Large intestine (tissue), 3 donors: ENCODE results near the gene ESPNL. TPM values are rescaled to one million over a fixed set of nuclear protein-coding genes. Genes with fewer than 3 reads are reported as not detected.
"Not testable (repeated sequence)": the region's sequence is repeated elsewhere in the genome, so short reads cannot be mapped to it uniquely, and the experiment has no call there.

ENCODE experiments used
- DNase-seq, 2 donors: peaks; one replicate each; pipeline versions ENCODE4 v3.0.0 to v3.0.0-alpha.2; 2013
- H3K27ac ChIP-seq: one replicate; pipeline ENCODE4 v1.5.1; 2013; ENCODE audit warnings: low read length
- H3K27me3 ChIP-seq: 2 replicates; pipeline ENCODE4 v1.6.1; 2013; ENCODE audit warnings: low read length; ENCODE audit not compliant: control insufficient read depth, insufficient read depth
- H3K36me3 ChIP-seq: 2 replicates; pipeline ENCODE4 v1.6.1; 2013; ENCODE audit warnings: low read length; ENCODE audit not compliant: control insufficient read depth, insufficient read depth
- H3K4me1 ChIP-seq: one replicate; pipeline ENCODE4 v1.6.1; 2013; ENCODE audit warnings: low read length; ENCODE audit not compliant: control insufficient read depth, insufficient read depth
- H3K4me3 ChIP-seq: one replicate; pipeline ENCODE4 v1.5.1; 2013; ENCODE audit warnings: low read length
- H3K9me3 ChIP-seq: one replicate; pipeline ENCODE4 v1.6.1; 2013; ENCODE audit warnings: mild to moderate bottlenecking, low read depth, low read length, moderate library complexity; ENCODE audit not compliant: control insufficient read depth
- WGBS: methylation state at CpG from one replicate; pipeline ENCODE4 v1.1.5; 2013; ENCODE audit warnings: low lambda C conversion rate; ENCODE audit not compliant: insufficient coverage; 5-methylcytosine and 5-hydroxymethylcytosine counted together
- polyA plus RNA-seq: library from polyadenylated mRNA; unstranded; fragments of 120-200 nt; gene quantifications from one replicate; pipeline ENCODE4 v1.2.1, GENCODE V29; 2013

ESPNL gene
- polyA plus RNA-seq, 1 donor, result 1.5 TPM

- no peaks in the 10 kb centered on the region for H3K36me3 ChIP-seq
- no peak for DNase-seq
- H3K4me3 ChIP-seq, result no peak overlapping the region
- H3K27ac ChIP-seq, result no peak overlapping the region
- H3K4me1 ChIP-seq, result peaks cover 5% of the 10 kb centered on the region
- no peaks in the 10 kb centered on the region for H3K9me3 ChIP-seq
- no peaks in the 10 kb centered on the region for H3K27me3 ChIP-seq
- WGBS, result no CpG with 5 or more reads among the region's 28 CpGs
Measured at GRCh38 chr2:238105506-238106338, 5.6 kb downstream of the ESPNL start.

GRCh38 chr2:238106339-238106697 is 6.2 kb downstream of the ESPNL start:
- DNase-seq, result no peak

GRCh38 chr2:238106698-238107524 is 6.8 kb downstream of the ESPNL start:
- peaks cover 5% of the 10 kb centered on the region for H3K4me1 ChIP-seq
- peak in 1 of 2 donors; percentile 16 for DNase-seq
- H3K4me3 ChIP-seq, result no peak overlapping the region
- no CpG with 5 or more reads among the region's 28 CpGs for WGBS
- no peaks in the 10 kb centered on the region for H3K27me3 ChIP-seq
- no peaks in the 10 kb centered on the region for H3K9me3 ChIP-seq
- H3K27ac ChIP-seq, result no peak overlapping the region
- H3K36me3 ChIP-seq, result no peaks in the 10 kb centered on the region

More at GRCh38 chr2:238106339-238106697, 6.2 kb downstream of the ESPNL start:
- peaks cover 5% of the 10 kb centered on the region for H3K4me1 ChIP-seq
- H3K27me3 ChIP-seq, result no peaks in the 10 kb centered on the region
- no peak overlapping the region for H3K27ac ChIP-seq
- no CpG with 5 or more reads among the region's 13 CpGs for WGBS
- no peaks in the 10 kb centered on the region for H3K36me3 ChIP-seq
- H3K4me3 ChIP-seq, result no peak overlapping the region
- no peaks in the 10 kb centered on the region for H3K9me3 ChIP-seq

DNA sequence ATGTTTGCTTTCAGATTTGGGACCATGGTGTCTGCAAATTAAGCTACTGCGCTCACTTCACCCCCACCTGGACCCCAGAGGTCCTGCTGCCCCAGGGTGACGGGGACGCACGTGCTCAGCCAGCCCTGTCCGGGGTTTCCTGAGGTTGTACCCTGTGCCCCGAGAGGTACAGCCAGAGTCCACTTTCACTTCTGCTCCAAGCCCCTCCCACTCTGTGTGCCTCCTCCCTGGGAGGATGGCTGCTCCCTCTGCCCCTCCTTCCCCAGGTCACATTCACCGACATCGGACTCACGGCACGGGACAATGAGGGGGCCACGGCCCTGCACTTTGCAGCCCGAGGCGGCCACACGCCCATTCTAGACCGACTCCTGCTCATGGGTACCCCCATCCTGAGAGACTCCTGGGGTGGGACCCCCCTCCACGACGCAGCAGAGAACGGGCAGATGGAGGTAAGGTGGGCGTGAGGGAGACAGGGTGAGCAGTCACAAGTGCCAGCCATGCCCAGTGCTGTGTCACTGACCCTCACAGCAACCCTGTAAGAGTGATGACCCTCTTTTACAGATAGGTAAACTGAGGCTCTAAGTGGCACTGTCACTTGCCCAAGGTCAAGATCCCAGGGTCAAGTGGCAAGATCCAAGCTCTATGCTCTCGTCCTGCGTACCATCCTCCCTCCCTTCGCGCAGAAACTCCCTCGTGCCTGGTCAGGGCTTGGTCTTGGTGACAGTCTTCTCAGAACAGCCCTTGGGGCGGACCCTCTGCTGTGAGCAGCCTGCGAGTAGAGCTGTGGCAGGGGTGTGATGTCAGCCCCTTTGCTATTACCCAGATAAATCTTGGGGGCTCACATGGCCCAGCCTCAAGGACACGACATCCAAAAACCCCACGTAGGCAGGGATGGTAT is 7.6 kb downstream of the ESPNL start:
- peaks cover 2% of the 10 kb centered on the region for H3K9me3 ChIP-seq
- no peaks in the 10 kb centered on the region for H3K27me3 ChIP-seq
- peak in 1 of 2 donors; percentile 67 for DNase-seq
- H3K36me3 ChIP-seq, result no peaks in the 10 kb centered on the region
- no peak overlapping the region for H3K27ac ChIP-seq
- no CpG with 5 or more reads among the region's 28 CpGs for WGBS
- H3K4me1 ChIP-seq, result peaks cover 5% of the 10 kb centered on the region
- no peak overlapping the region for H3K4me3 ChIP-seq

DNA sequence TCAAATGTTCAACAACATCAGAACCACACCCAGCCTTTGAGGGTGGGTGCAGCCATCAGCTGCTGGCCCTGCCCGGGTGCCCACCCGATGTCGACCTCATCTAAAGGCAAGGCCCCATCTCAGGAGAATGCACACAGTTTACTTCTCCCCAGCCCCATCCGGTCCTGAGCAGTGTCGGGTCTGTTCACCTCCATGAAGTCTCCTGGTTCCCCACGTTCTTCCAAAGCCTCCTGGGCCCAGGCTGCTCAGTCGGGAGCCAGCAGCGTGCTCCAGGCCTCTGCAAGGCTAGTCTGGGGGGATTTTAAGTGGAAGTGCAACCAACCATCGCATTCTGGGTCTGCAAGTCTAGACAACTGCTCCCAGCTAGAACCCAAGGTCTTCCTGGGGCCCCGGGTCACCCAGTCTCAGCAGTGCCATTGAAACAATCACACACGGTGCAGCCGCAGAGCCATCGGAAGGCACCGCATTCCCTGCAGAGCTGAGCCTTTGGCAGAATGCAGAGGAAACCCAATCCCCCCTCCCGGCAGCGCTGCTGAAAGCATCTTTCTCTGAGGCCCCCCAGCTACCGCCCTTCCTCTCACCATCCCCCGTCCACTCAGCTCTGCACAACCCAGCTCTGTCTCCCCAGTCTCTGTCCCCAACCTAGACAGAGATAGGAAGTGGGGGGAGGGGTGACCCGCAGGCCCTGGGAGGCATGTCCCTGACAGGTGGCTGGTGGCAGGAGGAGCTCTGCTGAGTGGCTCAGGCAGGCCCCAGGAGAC is 8.5 kb downstream of the ESPNL start:
- no peak overlapping the region for H3K27ac ChIP-seq
- peaks cover 5% of the 10 kb centered on the region for H3K4me1 ChIP-seq
- peaks cover 2% of the 10 kb centered on the region for H3K9me3 ChIP-seq
- H3K4me3 ChIP-seq, result no peak overlapping the region
- no peak for DNase-seq
- no peaks in the 10 kb centered on the region for H3K27me3 ChIP-seq
- no CpG with 5 or more reads among the region's 19 CpGs for WGBS
- H3K36me3 ChIP-seq, result no peaks in the 10 kb centered on the region

DNA sequence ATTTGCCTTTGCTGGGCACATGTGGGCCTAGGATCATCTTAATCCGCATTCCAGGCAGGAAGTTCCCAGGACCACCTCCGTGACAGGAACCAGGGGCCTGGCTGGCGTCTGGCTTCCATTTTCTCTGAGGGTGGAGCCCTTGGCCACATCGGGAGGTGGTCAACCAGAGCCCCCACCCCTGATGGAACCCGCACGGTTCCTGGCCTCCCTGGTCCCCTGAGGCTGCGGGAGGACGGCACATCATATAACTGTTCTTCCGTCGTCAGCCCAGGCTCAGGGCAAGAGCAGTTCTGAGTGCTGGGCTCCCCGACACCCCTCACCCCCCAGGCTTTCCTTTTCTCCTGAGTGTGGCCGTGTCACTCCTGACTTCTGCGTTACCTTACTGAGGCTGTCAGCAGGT is 13.5 kb downstream of the ESPNL start:
- H3K9me3 ChIP-seq, result peaks cover 2% of the 10 kb centered on the region
- no peaks in the 10 kb centered on the region for H3K27me3 ChIP-seq
- no peak for DNase-seq
- no peaks in the 10 kb centered on the region for H3K36me3 ChIP-seq
- no peak overlapping the region for H3K27ac ChIP-seq
- no CpG with 5 or more reads among the region's 13 CpGs for WGBS
- H3K4me3 ChIP-seq, result no peak overlapping the region
- no peaks in the 10 kb centered on the region for H3K4me1 ChIP-seq

DNA sequence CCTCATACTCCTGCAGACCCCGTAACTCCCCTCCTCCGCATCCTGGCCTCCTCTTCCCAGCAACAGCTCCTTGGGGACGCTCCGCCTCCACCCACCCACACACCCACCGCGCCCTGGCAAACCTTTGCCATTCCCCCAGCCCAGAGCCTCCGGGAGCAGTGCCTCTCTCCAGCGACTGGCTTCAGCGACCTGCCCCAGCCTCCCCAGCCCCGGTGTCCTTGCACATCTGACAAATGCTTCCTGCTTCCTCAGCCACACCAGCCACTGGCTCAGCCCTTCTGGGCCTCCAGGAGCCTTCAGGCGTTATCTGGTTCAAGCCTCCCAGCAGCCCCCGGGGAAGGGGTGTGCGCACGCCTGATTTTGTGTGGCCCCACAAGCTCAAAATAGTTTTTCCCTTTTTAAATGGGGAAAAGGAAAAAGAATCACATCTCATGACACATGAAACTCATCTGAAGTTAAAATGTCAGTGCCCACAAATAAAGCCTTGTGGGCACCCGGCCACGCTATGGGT is 14.2 kb downstream of the ESPNL start:
- H3K9me3 ChIP-seq, result peaks cover 2% of the 10 kb centered on the region
- no peaks in the 10 kb centered on the region for H3K36me3 ChIP-seq
- no peak for DNase-seq
- H3K27me3 ChIP-seq, result no peaks in the 10 kb centered on the region
- no peaks in the 10 kb centered on the region for H3K4me1 ChIP-seq
- no peak overlapping the region for H3K27ac ChIP-seq
- WGBS, result 100% methylated on average over 1 of the region's 16 CpGs
- no peak overlapping the region for H3K4me3 ChIP-seq

- no CpG with 5 or more reads among the region's 32 CpGs for WGBS
- no peak for DNase-seq
- no peak overlapping the region for H3K4me3 ChIP-seq
- H3K36me3 ChIP-seq, result no peaks in the 10 kb centered on the region
- H3K27ac ChIP-seq, result no peak overlapping the region
- H3K27me3 ChIP-seq, result peaks cover 3% of the 10 kb centered on the region
- H3K9me3 ChIP-seq, result peaks cover 2% of the 10 kb centered on the region
- no peaks in the 10 kb centered on the region for H3K4me1 ChIP-seq
Measured at GRCh38 chr2:238114851-238115660, 14.9 kb downstream of the ESPNL start.

DNA sequence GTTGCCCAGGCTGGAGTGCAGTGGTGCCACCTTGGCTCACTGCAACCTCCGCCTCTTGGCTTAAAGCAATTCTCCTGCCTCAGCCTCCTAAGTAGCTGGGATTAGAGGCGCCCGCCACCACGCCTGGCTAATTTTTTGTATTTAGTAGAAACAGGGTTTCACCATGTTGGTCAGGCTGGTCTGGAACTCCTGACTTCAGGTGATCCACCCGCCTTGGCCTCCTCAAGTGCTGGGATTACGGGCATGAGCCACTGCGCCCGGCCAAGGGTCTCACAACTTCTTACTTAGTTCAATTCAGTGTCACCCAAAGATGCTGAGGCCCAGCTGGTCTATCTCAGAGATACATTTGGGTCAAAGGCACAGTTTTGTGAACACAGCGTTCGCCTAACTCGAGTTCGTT is 15.6 kb downstream of the ESPNL start:
- no CpG with 5 or more reads among the region's 12 CpGs for WGBS
- not testable (repeated sequence) for H3K4me3 ChIP-seq, DNase-seq, H3K4me1 ChIP-seq, H3K9me3 ChIP-seq, H3K27me3 ChIP-seq, H3K27ac ChIP-seq, H3K36me3 ChIP-seq
